H1 (cell line): Measurements from ENCODE around the gene IPO9.

Source experiments
- CBX8 ChIP-seq: fragments of 300-800, 300-1000 bp; sonication (generic); IDR thresholded peaks from 2 replicates; pipeline ENCODE4 v1.7.1; 2016; ENCODE audit warnings: low read depth, low read length, borderline replicate concordance
- CEBPB ChIP-seq: IDR thresholded peaks from 2 replicates; pipeline ENCODE4 v1.6.1; 2012; ENCODE audit warnings: low read depth, low read length
- GABPA ChIP-seq: IDR thresholded peaks from 2 replicates; pipeline ENCODE4 v1.6.1; 2011; ENCODE audit warnings: mild to moderate bottlenecking, low read length, moderate library complexity, borderline replicate concordance; ENCODE audit not compliant: insufficient read depth
- JUND ChIP-seq: IDR thresholded peaks from 2 replicates; pipeline ENCODE4 v1.6.1; 2011; ENCODE audit warnings: mild to moderate bottlenecking, improper control_type of control experiment, low read length
- POLR2AphosphoS5 ChIP-seq: IDR thresholded peaks from 2 replicates; pipeline ENCODE4 v1.6.1; 2011; ENCODE audit warnings: low read depth, low read length
- RAD21 ChIP-seq, 2 experiments: IDR thresholded peaks in 1 of 2; conservative IDR thresholded peaks in 1 of 2; 2 replicates each; pipeline ENCODE4 v1.6.1; 2011; ENCODE audit warnings: low read depth in 2 of 2, low read length in 2 of 2, improper control_type of control experiment in 1 of 2, inconsistent platforms in 1 of 2, mild to moderate bottlenecking in 1 of 2, moderate library complexity in 1 of 2
- SIN3A ChIP-seq, 2 experiments: IDR thresholded peaks in 1 of 2; conservative IDR thresholded peaks in 1 of 2; 2 replicates each; pipeline ENCODE4 v1.6.1; 2011 to 2012; ENCODE audit warnings: low read length in 2 of 2, improper control_type of control experiment in 1 of 2, low read depth in 1 of 2, mild to moderate bottlenecking in 1 of 2
- SRF ChIP-seq: IDR thresholded peaks from 2 replicates; pipeline ENCODE4 v1.6.1; 2011; ENCODE audit warnings: mild to moderate bottlenecking, low read depth, low read length, moderate library complexity
- ZNF274 ChIP-seq: IDR thresholded peaks from 2 replicates; pipeline ENCODE4 v1.7.0; 2012; ENCODE audit warnings: low read length, borderline replicate concordance; ENCODE audit errors: extremely low read depth
- TF ChIP-seq, protein P1 (sequence below), 3 experiments: IDR thresholded peaks; 1 replicate in 2 of 3; 2 replicates in 1 of 3; pipeline versions ENCODE4 v1.5.1 to v1.6.1; 2011; ENCODE audit warnings: low read length in 3 of 3, mild to moderate bottlenecking in 3 of 3, inconsistent platforms in 2 of 3, low read depth in 1 of 3, moderate library complexity in 1 of 3; ENCODE audit not compliant: insufficient read depth in 1 of 3; ENCODE audit errors: control extremely low read depth in 1 of 3
- TF ChIP-seq, protein P2 (sequence below): IDR thresholded peaks from 2 replicates; pipeline ENCODE4 v1.6.1; 2012; ENCODE audit warnings: inconsistent platforms

DNA sequence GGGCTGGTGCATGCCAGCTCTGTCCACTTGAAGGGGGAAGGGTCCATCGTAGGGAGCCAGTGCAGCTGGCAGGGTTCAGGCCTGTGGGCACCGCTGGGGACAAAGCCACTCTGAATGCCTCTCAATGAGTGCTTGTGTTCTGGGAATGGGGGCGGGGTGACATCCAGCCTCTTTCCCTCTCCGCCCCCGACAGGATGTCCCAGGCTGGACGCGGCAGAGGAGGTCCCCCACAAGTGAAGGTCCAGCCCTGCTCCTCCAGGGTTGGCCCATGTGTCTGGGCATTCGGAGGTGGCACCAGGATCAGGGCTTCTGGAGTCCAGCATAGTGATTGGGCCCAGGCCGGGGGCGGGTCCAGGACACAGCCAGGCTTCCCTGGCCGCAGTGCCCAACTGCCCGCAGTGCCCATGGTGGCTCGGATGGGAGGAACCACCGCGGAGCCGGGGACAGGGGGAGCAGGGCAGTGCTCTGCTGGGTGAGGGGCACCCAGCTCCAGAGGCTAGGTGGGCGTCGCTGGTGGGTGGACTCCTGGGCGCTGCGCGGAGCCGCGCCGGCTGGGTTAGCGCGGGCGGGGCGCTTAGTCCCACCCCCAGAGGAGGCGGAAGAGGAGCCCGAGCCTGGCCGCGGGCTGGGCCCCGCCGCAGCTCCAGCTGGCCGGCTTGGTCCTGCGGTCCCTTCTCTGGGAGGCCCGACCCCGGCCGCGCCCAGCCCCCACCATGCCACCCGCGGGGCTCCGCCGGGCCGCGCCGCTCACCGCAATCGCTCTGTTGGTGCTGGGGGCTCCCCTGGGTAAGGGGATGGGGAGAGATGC, 59.5 kb downstream of the IPO9 start, which contains the start of gene SHISA4:
- TF ChIP-seq, protein P1, sequence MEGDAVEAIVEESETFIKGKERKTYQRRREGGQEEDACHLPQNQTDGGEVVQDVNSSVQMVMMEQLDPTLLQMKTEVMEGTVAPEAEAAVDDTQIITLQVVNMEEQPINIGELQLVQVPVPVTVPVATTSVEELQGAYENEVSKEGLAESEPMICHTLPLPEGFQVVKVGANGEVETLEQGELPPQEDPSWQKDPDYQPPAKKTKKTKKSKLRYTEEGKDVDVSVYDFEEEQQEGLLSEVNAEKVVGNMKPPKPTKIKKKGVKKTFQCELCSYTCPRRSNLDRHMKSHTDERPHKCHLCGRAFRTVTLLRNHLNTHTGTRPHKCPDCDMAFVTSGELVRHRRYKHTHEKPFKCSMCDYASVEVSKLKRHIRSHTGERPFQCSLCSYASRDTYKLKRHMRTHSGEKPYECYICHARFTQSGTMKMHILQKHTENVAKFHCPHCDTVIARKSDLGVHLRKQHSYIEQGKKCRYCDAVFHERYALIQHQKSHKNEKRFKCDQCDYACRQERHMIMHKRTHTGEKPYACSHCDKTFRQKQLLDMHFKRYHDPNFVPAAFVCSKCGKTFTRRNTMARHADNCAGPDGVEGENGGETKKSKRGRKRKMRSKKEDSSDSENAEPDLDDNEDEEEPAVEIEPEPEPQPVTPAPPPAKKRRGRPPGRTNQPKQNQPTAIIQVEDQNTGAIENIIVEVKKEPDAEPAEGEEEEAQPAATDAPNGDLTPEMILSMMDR (IDR thresholded peaks at IDR 0.05; ENCODE audit: control extremely low read depth in 1 of 3, insufficient read depth in 1 of 3, low read depth in 1 of 3, low read length in 3 of 3): no peak
- TF ChIP-seq GABPA (no peak; the same call in 1 of the 2 replicates), SRF (no peak), POLR2AphosphoS5 (no peak), CEBPB (no peak), SIN3A (conservative IDR thresholded peaks at IDR 0.05 in 1 of 2, IDR thresholded peaks at IDR 0.05 in 1 of 2; ENCODE audit: low read depth in 1 of 2, low read length in 2 of 2) (no peak), JUND (no peak), RAD21 (IDR thresholded peaks at IDR 0.05 in 1 of 2, conservative IDR thresholded peaks at IDR 0.05 in 1 of 2; ENCODE audit: low read depth in 2 of 2, low read length in 2 of 2) (no peak), CBX8 (no peak), ZNF274 (no peak)
- TF ChIP-seq, protein P2, sequence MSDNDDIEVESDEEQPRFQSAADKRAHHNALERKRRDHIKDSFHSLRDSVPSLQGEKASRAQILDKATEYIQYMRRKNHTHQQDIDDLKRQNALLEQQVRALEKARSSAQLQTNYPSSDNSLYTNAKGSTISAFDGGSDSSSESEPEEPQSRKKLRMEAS: no peak
